ENCODE results near the gene ZMYND8. TPM values are rescaled to one million over a fixed set of nuclear protein-coding genes. Genes with fewer than 3 reads are reported as not detected.

ZMYND8 gene
- total and polyA plus RNA-seq, 2 of the 8 experiments (the other 6 are each of a cell fraction or from before 2014, with no cell fraction given): 50.5 to 163 TPM

GRCh38 chr20:47293631-47294030 lies 62.9 kb downstream of the ZMYND8 start (continued):
- no peak for TF ChIP-seq USF2 (IDR thresholded peaks at IDR 0.05; ENCODE audit: low read length)
- no peak for TF ChIP-seq RFX5 (IDR thresholded peaks at IDR 0.05; ENCODE audit: borderline replicate concordance, low read depth, low read length)
- TF ChIP-seq ZNF274 (IDR thresholded peaks at IDR 0.05; ENCODE audit: borderline replicate concordance, extremely low read depth, low read length): no peak
- no peak for TF ChIP-seq POU5F1 (IDR thresholded peaks at IDR 0.05; ENCODE audit: low read depth, low read length)

Data from H1 (cell line).